ENCODE measurements around the gene MUS81.
A peak's percentile ranks its signal among the peaks of the same experiment; 100 is the strongest.
"Not testable (repeated sequence)": the region's sequence is repeated elsewhere in the genome, so short reads cannot be mapped to it uniquely, and the experiment has no call there.

MUS81 gene

DNA sequence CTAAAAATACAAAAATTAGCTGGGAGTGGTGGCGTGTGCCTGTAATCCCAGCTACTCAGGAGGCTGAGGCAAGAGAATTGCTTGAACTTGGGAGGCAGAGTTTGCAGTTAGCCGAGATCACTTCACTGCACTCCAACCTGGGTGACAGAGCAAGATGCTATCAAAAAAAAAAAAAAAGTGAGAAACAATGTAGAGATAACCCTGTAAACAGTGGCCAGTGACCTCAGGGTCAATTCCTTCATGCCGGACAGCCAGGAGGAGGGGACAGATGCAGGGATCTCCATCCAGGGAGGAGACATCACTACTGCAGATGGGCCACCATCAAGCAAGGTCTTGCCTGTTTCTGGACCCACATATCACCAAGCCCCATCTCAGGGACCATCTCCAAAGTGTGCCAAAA, 12.5 kb upstream of the MUS81 start:
- no peak for DNase-seq (ENCODE audit: low spot score)

DNA sequence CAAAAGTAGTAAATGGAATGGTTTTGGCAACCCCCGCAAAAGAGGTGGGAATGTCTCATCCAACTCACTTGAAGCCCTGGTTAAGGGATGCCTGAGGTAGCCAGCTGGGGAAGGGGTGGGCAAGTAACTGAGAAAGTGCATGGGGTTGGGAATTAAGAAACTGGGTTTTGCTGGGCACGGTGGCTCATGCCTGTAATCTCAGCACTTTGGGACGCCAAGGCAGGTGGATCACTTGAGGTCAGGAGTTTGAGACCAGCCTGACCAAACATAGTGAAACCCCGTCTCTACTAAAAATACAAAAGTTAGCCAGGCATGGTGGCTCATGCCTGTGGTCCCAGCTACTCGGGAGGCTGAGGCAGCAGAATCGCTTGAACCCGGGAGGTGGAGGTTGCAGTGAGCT, 11.5 kb upstream of the MUS81 start:
- DNase-seq (ENCODE audit: low spot score): not testable (repeated sequence)

DNA sequence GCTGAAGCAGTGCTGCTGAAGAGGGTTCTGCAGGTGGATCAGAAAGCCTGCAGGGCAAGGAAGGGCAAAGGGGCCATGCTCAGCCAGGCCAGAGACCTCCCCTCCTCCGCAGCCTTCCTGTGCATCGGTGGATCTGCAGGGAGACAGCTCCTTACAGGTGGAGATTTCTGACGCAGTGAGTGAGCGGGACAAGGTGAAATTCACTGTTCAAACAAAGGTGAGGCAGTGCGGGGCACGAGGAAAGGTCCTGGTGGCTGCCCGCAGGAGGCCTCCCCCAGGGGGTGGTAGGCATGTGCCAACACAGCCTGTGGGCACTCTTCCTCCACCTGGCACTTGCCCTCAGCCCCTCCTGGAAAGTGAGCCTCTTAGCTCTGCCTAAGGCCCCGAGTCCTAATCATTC, 10.9 kb upstream of the MUS81 start:
- no peak for DNase-seq (ENCODE audit: low spot score)

DNA sequence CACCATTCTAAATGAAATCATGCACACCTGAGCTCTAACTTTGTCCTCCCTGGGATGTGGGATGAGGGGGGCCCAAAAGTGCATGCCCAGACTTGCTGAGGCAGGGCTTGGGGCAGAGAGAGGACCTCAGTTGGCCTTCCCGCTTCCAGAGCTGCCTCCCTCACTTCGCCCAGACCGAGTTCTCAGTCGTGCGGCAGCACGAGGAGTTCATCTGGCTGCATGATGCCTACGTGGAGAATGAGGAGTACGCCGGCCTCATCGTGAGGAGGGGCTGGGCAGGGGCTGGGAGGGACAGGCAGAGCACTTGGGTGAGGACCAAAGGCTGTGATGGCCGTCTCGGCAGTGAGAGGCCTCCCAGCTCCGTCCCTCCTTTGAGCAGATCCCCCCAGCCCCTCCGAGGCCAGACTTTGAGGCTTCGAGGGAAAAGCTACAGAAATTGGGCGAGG, 10.4 kb upstream of the MUS81 start:
- no peak for DNase-seq (ENCODE audit: low spot score)

DNA sequence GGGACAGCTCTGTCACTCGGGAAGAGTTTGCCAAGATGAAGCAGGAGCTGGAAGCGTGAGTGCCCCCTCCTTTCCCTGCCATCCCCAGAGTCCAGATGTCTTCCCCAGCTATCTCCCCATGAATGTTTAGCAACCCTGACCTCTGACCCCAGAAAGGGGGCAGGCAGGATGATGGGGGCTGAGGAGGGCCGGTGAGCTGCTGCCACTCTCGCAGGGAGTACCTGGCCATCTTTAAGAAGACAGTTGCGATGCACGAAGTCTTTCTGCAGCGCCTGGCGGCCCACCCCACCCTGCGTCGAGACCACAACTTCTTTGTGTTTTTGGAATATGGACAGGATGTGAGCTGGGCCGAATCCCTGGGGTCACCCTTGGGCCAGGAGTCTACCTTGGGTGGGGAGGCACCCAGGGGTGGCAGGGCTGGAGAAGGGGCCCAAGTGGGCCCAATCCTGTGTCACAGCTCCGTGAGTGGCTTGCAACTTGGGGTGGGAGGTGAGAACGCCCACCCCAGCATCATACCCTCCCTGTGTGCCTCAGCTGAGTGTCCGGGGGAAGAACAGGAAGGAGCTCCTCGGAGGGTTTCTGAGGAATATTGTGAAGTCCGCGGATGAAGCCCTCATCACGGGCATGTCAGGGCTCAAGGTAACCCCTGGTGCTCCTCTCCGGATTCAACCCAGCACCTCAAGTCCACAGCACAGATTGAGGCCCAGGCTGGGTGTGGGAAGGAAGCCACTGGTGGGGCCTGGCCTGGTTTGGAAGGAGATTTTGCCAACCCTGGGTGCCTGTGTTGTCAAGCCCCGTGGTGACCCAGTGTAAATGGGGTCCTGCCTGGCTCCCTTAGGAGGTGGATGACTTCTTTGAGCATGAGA, 9.8 kb upstream of the MUS81 start:
- no peak for DNase-seq (ENCODE audit: low spot score)

DNA sequence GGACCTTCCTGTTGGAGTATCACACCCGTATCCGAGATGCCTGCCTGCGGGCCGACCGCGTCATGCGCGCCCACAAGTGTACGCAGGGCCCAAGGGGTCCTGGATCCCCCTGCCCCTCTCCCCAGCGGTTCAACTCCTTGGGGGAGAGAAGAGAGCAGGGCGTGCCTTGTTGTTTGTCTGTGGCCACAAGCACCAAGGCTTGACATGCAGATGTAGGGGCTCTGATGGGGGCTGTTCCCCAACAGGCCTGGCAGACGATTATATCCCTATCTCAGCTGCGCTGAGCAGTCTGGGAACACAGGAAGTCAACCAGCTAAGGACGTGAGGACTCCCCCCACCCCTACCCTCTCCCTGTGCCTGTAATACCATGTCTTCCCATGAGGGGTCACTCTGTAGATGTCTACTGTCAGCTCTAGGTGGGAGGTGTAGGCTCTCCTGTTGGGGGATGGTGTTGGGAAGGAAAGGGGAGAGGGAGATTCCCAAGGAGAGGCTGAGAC, 9.1 kb upstream of the MUS81 start:
- no peak for DNase-seq (ENCODE audit: low spot score)

DNA sequence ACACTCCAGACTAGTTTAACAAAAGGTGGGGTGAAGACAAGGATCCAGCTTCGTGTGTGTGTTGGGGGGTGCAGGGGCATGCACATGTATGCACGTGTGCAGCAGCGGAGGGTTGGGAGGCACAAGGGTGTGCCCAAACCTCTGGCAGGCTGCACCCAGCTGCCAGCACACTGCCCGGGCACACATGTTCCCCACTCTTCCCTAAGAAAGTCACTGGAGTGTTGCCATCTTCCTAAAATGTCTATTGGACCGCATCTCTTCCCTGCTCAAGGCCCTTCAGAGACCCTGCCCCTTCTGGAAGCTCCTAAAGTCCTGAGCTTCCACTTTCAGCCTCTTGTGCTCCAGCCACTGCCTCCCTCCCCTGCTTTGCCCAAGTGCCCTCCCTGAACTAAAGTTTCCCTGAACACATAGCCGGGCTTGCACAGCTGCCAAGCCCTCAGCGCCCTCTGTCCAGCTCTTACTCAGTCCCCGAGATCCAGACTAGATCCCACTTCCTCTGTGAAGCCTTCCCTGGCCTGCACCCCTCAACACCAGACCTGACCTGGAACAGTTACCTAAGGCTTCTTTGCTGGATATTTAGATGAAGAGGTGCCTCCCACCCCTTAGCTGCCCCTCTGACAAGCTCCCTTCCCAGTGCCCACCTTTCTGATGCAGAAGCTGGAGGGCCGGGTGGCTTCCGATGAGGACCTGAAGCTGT, 8.3 kb upstream of the MUS81 start:
- DNase-seq (ENCODE audit: low spot score): no peak

DNA sequence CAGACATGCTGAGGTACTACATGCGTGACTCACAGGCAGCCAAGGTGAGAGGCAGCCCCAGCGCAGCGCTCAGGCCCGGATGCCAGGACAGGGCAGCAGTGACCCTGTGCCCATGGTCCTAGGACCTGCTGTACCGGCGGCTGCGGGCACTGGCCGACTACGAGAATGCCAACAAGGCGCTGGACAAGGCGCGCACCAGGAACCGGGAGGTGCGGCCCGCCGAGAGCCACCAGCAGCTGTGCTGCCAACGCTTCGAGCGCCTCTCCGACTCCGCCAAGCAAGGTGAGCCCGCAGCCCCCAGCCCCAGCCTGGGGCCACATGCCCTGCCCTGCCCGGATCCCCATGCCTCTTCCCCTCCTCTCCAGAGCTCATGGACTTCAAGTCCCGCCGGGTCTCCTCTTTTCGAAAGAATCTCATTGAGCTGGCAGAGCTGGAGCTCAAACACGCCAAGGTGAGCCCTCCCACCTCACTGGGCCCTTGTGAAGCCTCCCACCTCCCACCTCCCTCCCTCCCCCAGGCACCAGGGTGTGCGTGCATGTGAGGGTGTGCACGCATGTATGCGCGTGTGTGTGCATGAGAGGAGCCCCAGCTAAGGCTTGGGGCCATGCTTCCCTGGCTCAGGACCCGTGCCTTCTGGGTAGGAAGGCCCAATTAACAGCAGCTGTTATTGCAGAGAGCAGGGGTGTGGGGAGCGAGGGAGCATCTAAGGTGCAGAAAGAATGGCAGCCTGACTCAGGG, 7.6 kb upstream of the MUS81 start:
- DNase-seq (ENCODE audit: low spot score): no peak

DNA sequence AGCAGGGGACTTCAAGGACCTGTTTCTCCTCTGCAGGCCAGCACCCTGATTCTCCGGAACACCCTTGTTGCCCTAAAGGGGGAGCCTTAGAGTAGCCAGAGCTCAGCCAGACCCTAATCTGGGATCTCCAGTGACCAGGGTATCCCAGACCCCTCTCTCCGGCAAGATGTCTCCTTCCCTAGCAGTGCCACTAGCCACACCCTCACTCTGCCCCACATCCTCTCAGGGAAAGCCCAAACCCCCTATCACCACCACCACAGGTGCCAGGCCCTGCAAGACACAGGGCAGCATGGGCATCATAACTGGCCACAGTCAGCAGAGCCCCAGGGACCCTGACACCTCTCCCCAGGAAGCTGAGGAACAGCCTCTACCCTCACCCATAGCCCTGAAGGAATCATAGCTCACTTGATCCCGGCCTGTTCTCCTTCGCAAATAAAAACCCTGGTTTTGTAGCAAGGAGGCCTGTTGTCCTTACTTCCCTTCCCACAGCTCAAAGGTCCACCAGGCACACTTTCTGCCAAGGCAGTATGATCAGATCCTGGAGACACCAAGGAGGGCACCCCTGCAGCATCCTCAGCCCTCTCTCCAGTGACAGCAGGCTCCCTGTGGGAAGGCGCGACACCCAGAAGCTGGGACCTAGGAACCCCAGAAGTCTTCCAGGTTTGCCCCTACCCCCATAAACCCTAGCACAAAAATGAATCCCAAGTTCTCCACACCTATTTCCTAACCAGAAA, 6.8 kb upstream of the MUS81 start:
- no peak for DNase-seq (ENCODE audit: low spot score)

DNA sequence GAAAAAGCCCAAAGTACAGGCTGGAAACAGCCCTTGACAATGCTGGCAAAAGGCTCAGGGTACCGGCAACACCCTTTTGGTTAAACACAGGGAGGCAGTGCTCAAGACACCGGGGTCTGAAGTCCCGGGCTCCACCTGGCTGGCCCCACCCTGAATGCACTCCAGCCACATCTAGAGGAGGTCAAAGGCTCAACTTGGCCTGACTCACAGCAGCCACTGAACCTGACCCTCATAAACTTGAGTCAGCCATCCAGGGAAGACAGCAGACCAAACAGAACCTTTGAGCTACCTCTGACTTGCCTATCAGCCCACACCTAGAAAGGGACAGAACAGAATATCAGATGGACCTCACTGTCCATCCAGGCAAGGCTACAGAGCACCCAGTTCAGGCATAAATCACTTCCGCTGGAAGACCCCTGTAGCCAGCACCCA, 6.1 kb upstream of the MUS81 start:
- DNase-seq (ENCODE audit: low spot score): no peak

DNA sequence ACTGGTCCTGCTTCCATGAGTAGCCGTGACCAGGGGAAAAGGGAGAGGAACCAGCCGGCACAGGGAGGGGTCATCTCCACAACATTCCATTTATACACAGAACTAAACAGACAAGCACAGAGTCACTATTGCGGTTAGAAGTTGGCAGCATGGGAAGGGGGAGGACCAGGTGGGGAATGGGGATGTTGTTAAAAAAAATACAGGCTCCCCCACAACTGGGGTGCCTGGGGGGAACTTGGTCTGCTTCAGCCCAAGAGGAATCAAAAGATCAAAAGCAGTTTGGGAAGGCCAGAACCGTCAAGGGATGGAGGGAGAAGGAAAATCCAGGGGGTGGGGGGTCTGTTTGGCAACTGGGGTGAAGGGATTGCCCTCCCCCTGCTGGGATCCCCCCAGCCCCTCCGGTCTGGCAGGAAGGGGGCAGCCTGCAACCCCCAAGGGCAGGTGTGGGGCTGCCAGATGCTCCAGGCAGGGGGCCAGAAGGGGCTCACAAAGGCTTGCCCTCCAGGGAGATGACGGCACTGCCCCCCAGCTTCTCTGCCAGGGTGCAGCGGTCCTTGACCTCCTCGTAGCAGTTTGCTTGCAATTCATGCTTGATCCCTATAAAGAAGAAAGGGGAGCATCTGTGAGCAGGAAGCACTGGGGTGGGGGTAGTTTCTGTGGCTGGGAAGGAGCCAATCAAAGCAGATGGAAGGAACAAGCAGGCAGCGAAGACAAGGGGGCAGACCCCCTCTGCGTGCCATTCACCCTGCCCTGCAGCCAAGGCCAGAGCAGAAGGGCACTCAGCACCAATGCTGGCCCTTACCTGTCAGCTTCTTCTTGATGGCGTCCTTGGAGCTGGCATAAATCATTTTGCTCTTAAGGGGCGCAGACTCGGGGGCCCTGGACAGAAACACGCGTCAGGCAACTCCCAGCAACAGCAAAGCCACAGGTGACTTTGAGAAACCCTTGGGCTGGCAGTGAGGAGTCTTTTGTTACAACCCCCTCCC, 5.1 kb upstream of the MUS81 start:
- DNase-seq (ENCODE audit: low spot score): no peak

DNA sequence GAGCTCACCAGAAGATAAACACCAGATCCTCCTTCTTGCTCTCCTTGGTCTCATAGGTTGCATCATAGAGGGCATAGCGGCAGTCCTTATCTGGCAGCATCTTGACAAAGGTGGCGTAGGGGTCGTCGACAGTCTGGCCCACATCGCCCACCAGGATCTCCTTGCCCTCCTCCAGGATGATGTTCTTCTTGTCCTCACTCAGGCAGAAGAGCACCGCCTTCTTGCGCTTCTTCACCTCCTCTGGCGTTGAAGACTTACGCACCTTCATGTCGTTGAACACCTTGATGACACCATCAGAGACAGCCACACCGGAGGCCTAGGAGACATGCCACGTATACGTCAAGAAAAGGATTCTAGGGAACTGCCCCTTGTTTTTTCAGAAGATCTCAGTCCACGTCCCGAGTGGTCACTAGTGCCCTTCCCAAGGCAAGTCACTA, 4.3 kb upstream of the MUS81 start:
- no peak for DNase-seq (ENCODE audit: low spot score)

DNA sequence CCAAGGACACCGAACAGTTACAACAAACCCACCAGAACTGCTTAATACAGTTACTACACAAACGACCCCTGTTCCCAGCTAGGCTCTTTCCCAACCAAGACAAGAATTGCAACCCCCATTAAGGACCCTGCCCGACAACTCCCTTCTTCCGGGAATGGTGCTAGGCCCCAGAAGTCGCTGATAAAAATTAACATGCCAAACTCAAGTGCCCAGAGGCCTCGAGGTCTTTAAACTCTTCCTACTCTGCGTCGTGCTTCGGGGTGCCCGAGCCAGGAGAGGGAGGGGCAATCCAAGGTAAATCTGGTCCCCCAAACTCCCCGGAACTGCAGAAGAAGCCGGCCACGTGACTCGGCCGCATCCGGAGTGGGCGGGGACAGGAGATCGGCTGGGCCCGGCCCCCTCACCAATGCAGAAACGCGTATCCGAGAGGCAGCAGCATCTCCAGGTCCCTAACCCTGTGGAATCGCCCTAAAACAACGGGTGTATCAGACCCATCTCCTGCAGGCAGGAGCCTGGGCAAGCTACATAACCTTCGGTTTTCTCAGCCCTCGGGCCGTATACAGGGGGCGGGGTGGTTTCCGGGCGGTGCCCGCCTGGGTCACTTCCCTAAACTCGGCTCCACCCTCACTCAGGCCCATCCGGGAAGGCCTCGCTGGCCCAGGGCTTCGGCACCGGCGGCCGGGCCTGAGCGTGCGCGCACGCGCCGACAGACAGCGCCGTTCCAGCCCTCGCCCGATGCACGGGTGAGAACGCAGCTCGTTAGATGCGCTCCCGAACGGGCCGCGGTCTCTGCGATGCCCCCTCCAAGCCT, 3.3 kb upstream of the MUS81 start:
- peak; percentile 82 for DNase-seq (ENCODE audit: low spot score)

DNA sequence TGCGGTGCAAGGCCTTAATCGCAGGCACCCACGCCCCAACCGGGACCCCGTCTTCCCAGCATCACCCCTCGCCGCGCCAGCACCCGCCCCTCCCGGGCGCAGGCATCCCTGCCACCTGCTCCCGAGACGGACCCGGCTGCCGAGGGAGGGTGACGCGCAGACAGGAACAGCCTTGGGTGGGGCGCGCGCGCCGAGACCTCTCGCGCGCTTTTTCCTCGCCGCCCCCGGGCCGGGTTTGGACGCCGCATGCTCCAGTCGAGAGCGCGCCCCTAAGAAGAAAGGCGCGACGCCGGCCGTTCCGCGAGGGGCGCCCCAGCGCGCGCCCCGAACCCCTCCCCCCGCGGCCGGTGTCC, 2.8 kb upstream of the MUS81 start:
- DNase-seq (ENCODE audit: low spot score): no peak

DNA sequence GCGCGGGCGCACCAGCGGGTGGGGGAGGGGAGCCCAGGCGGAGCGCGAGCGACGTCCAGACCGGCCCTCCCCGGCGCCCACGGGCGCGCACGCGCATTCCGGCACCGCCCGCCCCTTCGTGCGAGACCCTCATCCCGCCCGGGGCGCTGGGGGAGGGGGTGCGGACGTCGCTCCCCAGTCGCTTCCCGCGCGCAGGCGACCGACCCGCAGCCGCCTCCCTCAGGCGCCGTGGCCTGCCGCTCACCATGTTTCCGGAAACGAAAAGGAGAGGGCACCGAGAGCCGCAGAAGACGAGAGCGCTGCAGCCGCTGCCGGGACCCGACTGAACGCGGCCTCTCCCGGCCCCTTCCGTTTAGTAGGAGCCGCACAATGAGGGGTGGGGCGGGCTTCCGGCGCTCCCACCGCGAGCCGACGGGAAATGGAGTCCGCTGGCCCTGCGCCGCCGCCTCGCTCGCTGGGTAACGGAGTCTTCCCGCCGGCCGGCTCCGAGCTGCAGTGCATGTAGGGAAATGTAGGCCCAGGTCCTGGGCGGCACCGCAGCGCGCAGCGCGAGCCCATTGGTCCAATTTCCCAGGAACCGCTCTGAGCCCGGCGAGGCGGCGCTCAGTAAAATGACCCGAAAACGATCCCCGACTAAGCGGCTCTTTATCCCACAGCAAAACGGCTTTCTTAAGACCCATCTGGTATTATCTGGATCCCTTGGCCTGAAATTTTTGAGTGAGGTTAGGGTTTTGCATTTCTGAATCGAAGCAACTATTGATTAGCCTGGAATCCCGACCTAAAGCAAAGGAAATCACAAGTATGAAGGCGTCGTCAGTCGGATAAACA, 2.2 kb upstream of the MUS81 start, which contains the start of gene CFL1:
Gene CFL1, minus strand, starts transcription at position 328 of the 828 bp plus-strand sequence. Its CDS starts 81 bp downstream, at position 247.
- peak; percentile 98 for DNase-seq (ENCODE audit: low spot score)

DNA sequence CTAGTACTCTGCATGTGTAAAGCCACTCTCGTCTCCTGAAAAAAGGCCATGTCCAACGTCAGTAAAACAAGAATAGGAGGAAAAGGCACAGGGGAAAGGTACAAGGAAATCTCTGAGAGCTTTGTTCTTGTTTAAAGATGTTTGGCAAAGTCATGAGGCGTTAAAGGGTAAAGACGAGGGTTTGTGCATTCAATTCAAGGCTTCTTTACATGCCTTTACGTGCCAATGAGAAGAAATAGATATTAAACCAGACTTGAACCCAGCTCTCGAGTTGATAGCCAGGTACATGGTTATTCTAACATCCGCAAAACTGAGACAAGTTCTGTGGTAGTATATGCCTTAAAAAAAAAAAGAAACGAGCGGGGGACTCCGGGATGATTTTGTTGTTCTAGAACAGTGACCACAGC, 1.5 kb upstream of the MUS81 start:
- DNase-seq (ENCODE audit: low spot score): no peak

DNA sequence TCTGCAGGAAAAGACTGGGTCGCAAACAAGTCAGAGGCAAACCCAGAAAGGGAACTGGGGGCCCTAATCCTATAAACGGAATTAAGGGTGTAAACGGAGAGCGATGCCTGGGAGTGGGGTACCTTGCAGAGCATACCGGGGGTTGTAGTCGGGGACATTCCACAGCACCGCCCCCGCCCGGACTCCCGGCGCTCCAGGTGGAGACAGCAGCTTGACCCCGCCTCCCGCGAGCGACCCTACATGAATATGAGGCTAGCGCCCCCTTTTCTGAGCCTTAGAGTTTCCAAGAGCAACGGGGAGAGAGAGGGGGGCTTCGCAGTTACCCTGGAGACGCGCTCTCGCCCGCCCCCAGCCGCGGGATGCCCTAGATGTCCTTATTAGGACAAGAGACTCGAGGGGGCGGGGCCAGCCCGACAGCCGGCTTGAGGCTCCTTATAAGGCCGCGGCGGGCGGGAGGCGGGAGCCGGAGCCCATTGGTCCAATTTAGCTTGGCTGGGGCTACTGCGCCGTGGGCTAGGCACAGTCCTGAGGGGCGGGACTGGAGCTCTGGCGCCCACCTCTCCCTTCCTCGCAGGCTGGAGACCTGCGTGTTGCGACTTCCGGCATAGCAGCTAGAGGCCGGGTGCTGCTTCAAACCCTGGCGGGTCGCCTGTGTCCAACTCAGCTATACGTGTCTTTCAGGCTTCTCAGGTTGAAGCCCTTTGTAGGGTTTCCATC, 980 bp upstream of the MUS81 start:
- peak; percentile 98 for DNase-seq (ENCODE audit: low spot score)

DNA sequence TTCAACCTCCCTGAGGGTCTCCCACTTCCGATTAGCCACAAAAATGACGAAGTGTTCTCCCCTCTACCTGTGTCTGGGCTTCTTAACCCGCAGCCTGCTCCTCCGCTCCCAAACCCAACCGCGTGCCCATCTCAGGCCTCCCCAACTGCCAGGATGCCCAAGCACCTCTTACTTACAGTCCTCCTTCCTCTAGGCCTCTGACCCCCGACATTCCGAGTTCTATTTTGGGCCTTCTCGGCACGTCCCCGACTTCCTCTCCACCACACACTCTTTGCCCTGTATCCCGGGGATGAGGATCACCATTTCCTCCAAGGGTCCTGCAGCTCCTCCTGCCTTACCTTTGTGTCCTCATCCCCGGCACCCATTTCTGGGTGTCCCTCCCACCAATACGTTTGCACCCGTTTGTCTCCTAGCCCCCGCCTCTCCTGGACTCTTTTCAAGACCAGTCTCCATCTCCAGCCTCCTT, 388 bp upstream of the MUS81 start:
- DNase-seq (ENCODE audit: low spot score): no peak
